Ovary (tissue), 9 donors: Measurements from ENCODE around the gene TTC6. TPM values are rescaled to one million over a fixed set of nuclear protein-coding genes. Genes with fewer than 3 reads are reported as not detected.

Source experiments
- DNase-seq, 5 donors: peaks; one replicate each; pipeline ENCODE4 v3.0.0-alpha.2; 2019 to 2020
- H3K27ac ChIP-seq, 2 donors: fragments of 200-600 bp; one replicate each; pipeline versions ENCODE4 v1.5.1 to v1.8.0; 2019 to 2022
- H3K27me3 ChIP-seq: fragments of 200-600 bp; one replicate; pipeline ENCODE4 v1.8.0; 2022
- H3K36me3 ChIP-seq: fragments of 200-600 bp; sonication (generic); one replicate; pipeline ENCODE4 v1.5.1; 2019
- H3K4me1 ChIP-seq: one replicate; pipeline ENCODE4 v1.8.1; 2013; ENCODE audit warnings: mild to moderate bottlenecking, moderate library complexity; ENCODE audit not compliant: insufficient read depth
- H3K4me3 ChIP-seq: fragments of 200-600 bp; sonication (generic); one replicate; pipeline ENCODE4 v1.5.1; 2017
- H3K9me3 ChIP-seq, 2 donors: fragments of 200-600 bp in 1 of 2; sonication (generic) in 1 of 2; one replicate each; pipeline versions ENCODE4 v1.5.1 to v1.8.1; 2013 to 2019; ENCODE audit warnings: mild to moderate bottlenecking in 1 of 2, moderate library complexity in 1 of 2
- CTCF ChIP-seq, 3 donors: fragments of 450-650 bp in 2 of 3; fragments of 200-600 bp in 1 of 3; IDR thresholded peaks; one replicate each; pipeline versions ENCODE4 v1.5.1 to v1.8.0; 2016 to 2022; ENCODE audit warnings: antibody characterized with exemption in 3 of 3, mild to moderate bottlenecking in 1 of 3
- EP300 ChIP-seq: sonication (generic); formaldehyde crosslinking; IDR thresholded peaks from one replicate; pipeline ENCODE4 v1.6.1; 2017; ENCODE audit warnings: antibody characterized with exemption
- POLR2A ChIP-seq: fragments of 450-650 bp; IDR thresholded peaks from one replicate; pipeline ENCODE4 v1.6.1; 2017; ENCODE audit warnings: antibody characterized with exemption, mild to moderate bottlenecking, moderate library complexity
- WGBS, 3 donors: extraction: QIAGEN DNeasy Blood & Tissue Kit in 1 of 3; methylation state at CpG; one replicate each; pipeline versions ENCODE4 v1.1.5 to v1.1.7; 2013 to 2017; 5-methylcytosine and 5-hydroxymethylcytosine counted together
- intact Hi-C, 4 donors: fragments of 100-400 bp; cut with DNase I; formaldehyde crosslinking; loops; one replicate each; pipeline versions ENCODE4 v1.11.0 to v1.15.1; 2022 to 2023
- polyA plus RNA-seq, 2 donors: library from polyadenylated mRNA; stranded (reverse); fragments of 200-250 nt in 1 of 2; fragments of 350-450 nt in 1 of 2; fragmentation: Illumina TruSeq in 1 of 2; extraction: RNeasy Lipid Tissue Mini Kit (QIAGEN cat#74804) in 1 of 2; gene quantifications; one replicate each; pipeline ENCODE4 v1.2.3, GENCODE V29; 2013 to 2014
- total RNA-seq, 7 donors: library from RNA; depleted of rRNA in 2 of 7; stranded (reverse); fragments of >200 nt in 2 of 7; fragmentation: NEBNext Ultra II Directional in 3 of 7; extraction: Animal tissue kit (Norgen Biotek cat#: 25700) in 3 of 7; gene quantifications; one replicate each; pipeline versions ENCODE4 v1.1.0 to v1.2.4, GENCODE V29; 2016 to 2023
- donor health status: DM: no; HTN: no; CAD: no; lungs with moderate emphysema.
- donor health status: DM: no; HTN: no; CAD: no.
- donor health status: Bipolar disorder and iron deficiency.
- donor health status: DM: yes; HTN: yes; CAD: no.
- donor health status: DM: no; HTN: no; CAD: no.
- donor health status: DM: yes; HTN: yes; CAD: no.

Gene TTC6
- total and polyA plus RNA-seq, 9 donors, result 0.05 to 0.92 (median 0.58) TPM; not detected in 6

- no peaks in the 10 kb centered on the region for H3K9me3 ChIP-seq
- TF ChIP-seq POLR2A, result no peak
- TF ChIP-seq CTCF (IDR thresholded peaks at IDR 0.05), result no peak
- no peak for TF ChIP-seq EP300
- no peaks in the 10 kb centered on the region for H3K27me3 ChIP-seq
- no peak overlapping the region for H3K4me3 ChIP-seq
- WGBS, 3 donors, result 82 to 96% (median 87%) methylated on average over 1 of the region's 1 CpG
- intact Hi-C loops, result no loop called here
- H3K27ac ChIP-seq, result no peak overlapping the region
- H3K36me3 ChIP-seq, result no peaks in the 10 kb centered on the region
- H3K4me1 ChIP-seq, result peaks cover 3% of the 10 kb centered on the region
- DNase-seq, result no peak
Observed at GRCh38 chr14:37617864-37618365, 22.5 kb downstream of the TTC6 start.

GRCh38 chr14:37618498-37619028, 23.1 kb downstream of the TTC6 start:
- WGBS, 3 donors, result 80 to 86% (median 81%) methylated on average over 1 of the region's 1 CpG
- no peak for TF ChIP-seq CTCF (IDR thresholded peaks at IDR 0.05)
- no peak for TF ChIP-seq EP300
- no peak for TF ChIP-seq POLR2A
- Histone ChIP-seq H3K27me3 (no peaks in the 10 kb centered on the region), H3K4me3 (no peak overlapping the region), H3K4me1 (peaks cover 3% of the 10 kb centered on the region), H3K36me3 (no peaks in the 10 kb centered on the region), H3K27ac (no peak overlapping the region), H3K9me3 (no peaks in the 10 kb centered on the region)
- no peak for DNase-seq
- intact Hi-C loops, result no loop called here

GRCh38 chr14:37620856-37621255, 25.4 kb downstream of the TTC6 start:
- no peaks in the 10 kb centered on the region for H3K9me3 ChIP-seq
- no peak for DNase-seq
- intact Hi-C loops, result no loop called here
- no peak overlapping the region for H3K4me3 ChIP-seq
- no peaks in the 10 kb centered on the region for H3K36me3 ChIP-seq
- H3K4me1 ChIP-seq, result peaks cover 3% of the 10 kb centered on the region
- TF ChIP-seq EP300, result no peak
- TF ChIP-seq POLR2A, result no peak
- TF ChIP-seq CTCF (IDR thresholded peaks at IDR 0.05), result no peak
- H3K27me3 ChIP-seq, result no peaks in the 10 kb centered on the region
- H3K27ac ChIP-seq, result no peak overlapping the region

- H3K36me3 ChIP-seq, result no peaks in the 10 kb centered on the region
- H3K27ac ChIP-seq, result no peak overlapping the region
- H3K4me1 ChIP-seq, result peaks cover 3% of the 10 kb centered on the region
- intact Hi-C loops, result no loop called here
- WGBS, 3 donors, result 1 to 2% (median 2%) methylated on average over 66 to 81 of the region's 81 CpGs
- DNase-seq, result no peak
- TF ChIP-seq EP300 (no peak), CTCF (IDR thresholded peaks at IDR 0.05) (no peak)
- H3K9me3 ChIP-seq, result no peaks in the 10 kb centered on the region
- no peak overlapping the region for H3K4me3 ChIP-seq
- H3K27me3 ChIP-seq, result no peaks in the 10 kb centered on the region
Observed at GRCh38 chr14:37622231-37622923, 26.9 kb downstream of the TTC6 start.
